IMR-90 (cell line): ENCODE data around the gene NLGN2. TPM values are rescaled to one million over a fixed set of nuclear protein-coding genes. Genes with fewer than 3 reads are reported as not detected.

ENCODE experiments used
- ATAC-seq: fragments of 200-7000 bp; cut with Tn5 transposase; 2 replicates; pipeline ENCODE4 v1.9.1; 2020; ENCODE audit warnings: low read depth, mild to moderate bottlenecking, moderate library complexity
- BruUV-seq: library from RNA; stranded (reverse); fragments of 400-500 nt; replicated peaks from 2 replicates; lab custom pipeline; 2021; lab: Mats Ljungman, UMichigan
- CTCF ChIA-PET: fragments of 300-600 bp; formaldehyde crosslinking; extraction: SDS; loops from one replicate; lab custom pipeline; 2021; ENCODE audit warnings: antibody characterized with exemption; lab: Yijun Ruan, JAX
- POLR2A ChIA-PET: fragments of 300-600 bp; sonication (Branson Sonifier 250); formaldehyde crosslinking; loops from one replicate; lab custom pipeline; 2022; ENCODE audit warnings: antibody characterized with exemption; ENCODE audit not compliant: unreplicated experiment; lab: Charles Lee
- DNase-seq: peaks from one replicate; pipeline ENCODE4 v3.0.0; 2013
- H2AFZ ChIP-seq: replicated peaks from 2 replicates; pipeline ENCODE3; 2013; ENCODE audit warnings: low read length, mild to moderate bottlenecking; ENCODE audit not compliant: poor library complexity
- H2AK5ac ChIP-seq: 2 replicates; pipeline ENCODE4 v1.6.1; 2013; ENCODE audit warnings: low read depth, low read length, inconsistent platforms
- H2AK9ac ChIP-seq: replicated peaks from 2 replicates; pipeline ENCODE3; 2013; ENCODE audit warnings: mild to moderate bottlenecking, low read depth, low read length, moderate library complexity; ENCODE audit not compliant: poor library complexity
- H2BK120ac ChIP-seq: 2 replicates; pipeline ENCODE4 v1.6.1; 2013; ENCODE audit warnings: low read depth, low read length, inconsistent platforms
- H2BK15ac ChIP-seq: 3 replicates; pipeline ENCODE4 v1.6.1; 2013; ENCODE audit warnings: low read depth, low read length, inconsistent platforms
- H2BK20ac ChIP-seq: 2 replicates; pipeline ENCODE4 v1.6.1; 2013; ENCODE audit warnings: low read depth, mild to moderate bottlenecking, inconsistent platforms, low read length, moderate library complexity
- H2BK5ac ChIP-seq: 2 replicates; pipeline ENCODE4 v1.6.1; 2013; ENCODE audit warnings: mild to moderate bottlenecking, low read depth, low read length, inconsistent platforms; ENCODE audit not compliant: poor library complexity, severe bottlenecking
- H3K14ac ChIP-seq: replicated peaks from 2 replicates; pipeline ENCODE4 v1.6.1; 2013; ENCODE audit warnings: low read depth, low read length, inconsistent platforms
- H3K18ac ChIP-seq: 2 replicates; pipeline ENCODE4 v1.6.1; 2013; ENCODE audit warnings: low read depth, low read length, control low read depth
- H3K23ac ChIP-seq: 2 replicates; pipeline ENCODE4 v1.6.1; 2013; ENCODE audit warnings: low read depth, low read length, inconsistent platforms
- H3K27ac ChIP-seq: 2 replicates; pipeline ENCODE4 v1.5.1; 2013; ENCODE audit warnings: mild to moderate bottlenecking, control low read depth, low read length; ENCODE audit not compliant: insufficient read depth
- H3K27me3 ChIP-seq: 2 replicates; pipeline ENCODE4 v1.6.1; 2013; ENCODE audit warnings: low read length; ENCODE audit not compliant: control insufficient read depth, insufficient read depth
- H3K36me3 ChIP-seq: 2 replicates; pipeline ENCODE4 v1.6.1; 2013; ENCODE audit warnings: low read length, mixed read lengths; ENCODE audit not compliant: control insufficient read depth, insufficient read depth
- H3K4ac ChIP-seq: 2 replicates; pipeline ENCODE4 v1.6.1; 2013; ENCODE audit warnings: low read depth, low read length, inconsistent platforms
- H3K4me1 ChIP-seq: 2 replicates; pipeline ENCODE4 v1.6.1; 2013; ENCODE audit warnings: low read length, mixed read lengths; ENCODE audit not compliant: control insufficient read depth, insufficient read depth
- H3K4me2 ChIP-seq: 2 replicates; pipeline ENCODE4 v1.6.1; 2013; ENCODE audit warnings: low read depth, mild to moderate bottlenecking, control low read depth, low read length, moderate library complexity
- H3K4me3 ChIP-seq: 2 replicates; pipeline ENCODE4 v1.5.1; 2013; ENCODE audit warnings: low read depth, mild to moderate bottlenecking, control low read depth, low read length, moderate library complexity; ENCODE audit not compliant: insufficient read depth
- H3K56ac ChIP-seq: 2 replicates; pipeline ENCODE4 v1.6.1; 2013; ENCODE audit warnings: low read length, inconsistent platforms; ENCODE audit not compliant: insufficient read depth; ENCODE audit errors: extremely low read depth
- H3K79me1 ChIP-seq, 2 experiments: 2 replicates each; pipeline ENCODE4 v1.6.1; 2013; ENCODE audit warnings: low read length in 2 of 2, inconsistent platforms in 1 of 2, low read depth in 1 of 2
- H3K9ac ChIP-seq: 2 replicates; pipeline ENCODE4 v1.6.1; 2013; ENCODE audit warnings: low read depth, low read length, control low read depth
- H3K9me1 ChIP-seq: 2 replicates; pipeline ENCODE4 v1.6.1; 2013; ENCODE audit warnings: low read length, inconsistent platforms; ENCODE audit not compliant: insufficient read depth
- H3K9me3 ChIP-seq: 2 replicates; pipeline ENCODE4 v1.6.1; 2013; ENCODE audit warnings: low read length; ENCODE audit not compliant: control insufficient read depth, insufficient read depth
- H4K20me1 ChIP-seq: 2 replicates; pipeline ENCODE4 v1.6.1; 2013; ENCODE audit warnings: low read length, inconsistent platforms; ENCODE audit not compliant: insufficient read depth
- H4K5ac ChIP-seq: 2 replicates; pipeline ENCODE4 v1.6.1; 2013; ENCODE audit warnings: mild to moderate bottlenecking, low read depth, low read length, control low read depth
- H4K8ac ChIP-seq, 2 experiments: 2 replicates each; pipeline ENCODE4 v1.6.1; 2013; ENCODE audit warnings: low read depth in 2 of 2, low read length in 2 of 2, control low read depth in 1 of 2, inconsistent platforms in 1 of 2
- H4K91ac ChIP-seq: 2 replicates; pipeline ENCODE4 v1.6.1; 2013; ENCODE audit warnings: low read depth, low read length, inconsistent platforms; ENCODE audit not compliant: insufficient read depth
- CEBPB ChIP-seq: IDR thresholded peaks from 2 replicates; pipeline ENCODE4 v1.6.1; 2012; ENCODE audit warnings: low read depth, low read length, improper control_type of control experiment
- CTCF ChIP-seq: conservative IDR thresholded peaks from 2 replicates; pipeline ENCODE4 v1.5.1; 2012; ENCODE audit warnings: mild to moderate bottlenecking, low read depth, low read length, improper control_type of control experiment
- WGBS, 2 experiments: methylation state at CpG; one replicate each; pipeline versions ENCODE4 v1.1.5 to v1.1.7; 2013; ENCODE audit warnings: missing lambda C conversion rate in 2 of 2; ENCODE audit not compliant: insufficient read length in 1 of 2; ENCODE audit errors: extremely low coverage in 2 of 2; 5-methylcytosine and 5-hydroxymethylcytosine counted together
- dilution Hi-C: fragments of 300-500 bp; cut with HindIII; formaldehyde crosslinking; loops from one replicate; pipeline ENCODE4 v1.14.3; 2018; ENCODE audit warnings: low sequenced_read_pairs; ENCODE audit not compliant: unreplicated experiment
- in situ Hi-C: fragments of 300-500 bp; cut with MboI; formaldehyde crosslinking; loops from 3 replicates; pipeline ENCODE4 v1.14.3; 2019; ENCODE audit warnings: low sequenced_read_pairs, inconsistent platforms, mixed read lengths
- intact Hi-C: fragments of 100-400 bp; cut with micrococcal nuclease; formaldehyde crosslinking; loops from 2 replicates; pipeline ENCODE4 v1.10.0; 2022
- polyA plus RNA-seq, 3 experiments: library from polyadenylated mRNA; depleted of rRNA; stranded (reverse); fragments of >200 nt; gene quantifications; 2 replicates each; pipeline ENCODE4 v1.2.3, GENCODE V29; 2012; ENCODE audit warnings: low replicate concordance in 1 of 3
- total RNA-seq: library from RNA; depleted of rRNA; stranded (reverse); fragments of >200 nt; gene quantifications from 2 replicates; pipeline ENCODE4 v1.2.3, GENCODE V29; 2012

NLGN2 gene
- total and polyA plus RNA-seq, 2 of the 4 experiments (the other 2 are of a cell fraction): 1.8 to 38.1 TPM

- Histone ChIP-seq H4K5ac (peak overlapping the region; percentile 10; the same call in 1 of the 2 replicates), H3K14ac (no peak overlapping the region), H2BK20ac (no peak overlapping the region), H3K9me3 (no peaks in the 10 kb centered on the region), H2BK5ac (no peak overlapping the region), H3K56ac (no peak overlapping the region), H3K79me1 (peaks cover 0 to 2% of the 10 kb centered on the region in 2 experiments; a peak in 1 of 4 replicates), H3K18ac (no peak overlapping the region), H4K8ac (peak overlapping the region; percentile 42 to 66; a peak in 3 of 4 replicates), H2AK5ac (peak overlapping the region; percentile 74), H2BK120ac (no peak overlapping the region), H3K4me2 (peak overlapping the region; percentile 68), H3K4me3 (peak overlapping the region; percentile 33), H3K9me1 (no peaks in the 10 kb centered on the region), H3K23ac (peak overlapping the region; percentile 54), H3K27me3 (peaks cover 30% of the 10 kb centered on the region), H4K20me1 (peaks cover 3% of the 10 kb centered on the region; the same call in 1 of the 2 replicates), H2AK9ac (peak overlapping the region; percentile 18), H2BK15ac (no peak overlapping the region), H3K4ac (peak overlapping the region; percentile 10; the same call in 1 of the 2 replicates), H3K36me3 (no peaks in the 10 kb centered on the region), H3K27ac (no peak overlapping the region), H2AFZ (peak overlapping the region; percentile 81), H3K4me1 (peaks cover 8% of the 10 kb centered on the region), H4K91ac (no peak overlapping the region), H3K9ac (peak overlapping the region; percentile 12; the same call in 1 of the 2 replicates)
- in situ Hi-C loops (no loop called here), dilution Hi-C loops (no loop called here), intact Hi-C loops (loop anchor here (2.0 to 5.0 kb wide), 2 partner anchors 31 to 84 kb away; partner anchors contain the start of genes KCTD11 and TMEM256)
- WGBS, 2 experiments: 12% methylated on average over 37 of the region's 49 CpGs; no CpG with 5 or more reads in 1 of the 2 experiments
- ChIA-PET CTCF (interaction anchor here (0.8 to 1.9 kb wide), 7 partner anchors 8 to 126 kb away, joined by 3 to 12 read pairs (median 6); partner anchors contain the start of genes SENP3 and TMEM256), POLR2A (no interaction called here)
- no peak for ATAC-seq
- BruUV-seq: no TSS peak
- TF ChIP-seq CTCF (0 out of 2 replicates have a peak, but pooled peaks have one; percentile 8), CEBPB (no peak)
- DNase-seq: no peak
Measured at GRCh38 chr17:7435676-7436555, 28.3 kb downstream of the NLGN2 start.
